Measurements from ENCODE around the gene SMAP1. TPM values are rescaled to one million over a fixed set of nuclear protein-coding genes. Genes with fewer than 3 reads are reported as not detected.

Gene SMAP1
- total RNA-seq, 4 donors from 2014 or later, result 24.1 to 35.5 (median 30.9) TPM

DNA sequence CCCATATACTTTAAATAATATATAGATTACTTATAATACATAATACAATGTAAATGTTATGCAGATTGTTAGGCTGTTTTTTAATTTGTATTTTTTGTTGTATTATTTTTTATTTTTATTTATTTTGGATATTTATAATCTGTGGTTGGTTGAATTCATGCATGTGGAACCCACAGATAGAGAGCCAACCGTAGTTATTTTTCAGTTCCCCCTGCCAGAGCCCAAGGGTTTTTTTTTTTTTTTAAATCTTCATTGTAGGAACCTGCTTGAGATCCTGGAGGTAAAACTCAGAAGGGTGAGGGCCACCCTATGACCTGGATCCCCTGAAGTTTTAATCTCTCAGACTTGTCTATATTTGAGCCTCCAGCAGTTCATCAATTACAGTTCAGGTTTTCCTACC, 156.0 kb downstream of the SMAP1 start:
- Histone ChIP-seq H3K9me3 (no peaks in the 10 kb centered on the region), H3K4me1 (no peaks in the 10 kb centered on the region), H3K27me3 (no peaks in the 10 kb centered on the region), H3K36me3 (no peaks in the 10 kb centered on the region), H3K27ac (no peak overlapping the region), H3K4me3 (no peak overlapping the region)
- TF ChIP-seq POLR2A (IDR thresholded peaks at IDR 0.05) (no peak), CTCF (IDR thresholded peaks at IDR 0.05) (no peak), EP300 (IDR thresholded peaks at IDR 0.05) (no peak), POLR2AphosphoS5 (IDR thresholded peaks at IDR 0.05) (no peak)
- no peak for ATAC-seq
- 71 to 100% methylated on average over 1 of the region's 1 CpG for WGBS, 2 donors (ENCODE audit: low coverage in 1 of 2)

- peaks cover 0 to 5% (median 0%) of the 10 kb centered on the region in 3 donors for H3K4me1 ChIP-seq
- no peak for ATAC-seq
- no peaks in the 10 kb centered on the region for H3K27me3 ChIP-seq
- 100% methylated on average over 3 of the region's 3 CpGs for WGBS, 2 donors (ENCODE audit: low coverage in 1 of 2)
- H3K4me3 ChIP-seq, result no peak overlapping the region
- TF ChIP-seq EP300 (IDR thresholded peaks at IDR 0.05) (no peak), POLR2A (IDR thresholded peaks at IDR 0.05) (no peak), CTCF (IDR thresholded peaks at IDR 0.05) (no peak), POLR2AphosphoS5 (IDR thresholded peaks at IDR 0.05) (no peak)
- H3K27ac ChIP-seq, result no peak overlapping the region
- H3K36me3 ChIP-seq, result no peaks in the 10 kb centered on the region
- no peaks in the 10 kb centered on the region for H3K9me3 ChIP-seq
Measured at GRCh38 chr6:70831427-70831826, 163.7 kb downstream of the SMAP1 start.

DNA sequence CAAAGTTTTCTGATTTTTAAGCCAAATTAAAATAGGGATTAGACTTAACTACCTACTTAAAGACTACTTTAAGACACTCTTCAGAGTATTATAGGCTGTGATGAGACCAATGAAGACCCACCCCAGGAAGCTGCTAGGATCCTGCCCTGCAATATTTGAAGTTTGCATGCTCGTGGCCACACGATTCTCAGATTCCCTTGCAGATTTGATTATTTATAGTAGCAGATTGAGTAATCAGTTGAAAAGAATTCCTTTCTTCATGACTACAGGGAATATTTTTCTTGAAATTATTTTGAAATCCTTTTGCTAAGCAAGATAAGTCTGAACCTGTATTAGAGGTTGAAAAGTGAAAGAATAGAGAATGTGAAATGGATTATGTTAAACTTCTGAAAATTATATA, 166.8 kb downstream of the SMAP1 start:
- WGBS, 2 donors (ENCODE audit: low coverage in 1 of 2), result 32 to 36% methylated on average over 2 of the region's 2 CpGs
- Histone ChIP-seq H3K4me1 (peaks cover 0 to 5% (median 0%) of the 10 kb centered on the region in 3 donors), H3K27me3 (no peaks in the 10 kb centered on the region), H3K4me3 (no peak overlapping the region), H3K36me3 (peaks cover 0 to 5% of the 10 kb centered on the region in 2 donors), H3K27ac (no peak overlapping the region), H3K9me3 (no peaks in the 10 kb centered on the region)
- TF ChIP-seq CTCF (IDR thresholded peaks at IDR 0.05) (no peak), POLR2AphosphoS5 (IDR thresholded peaks at IDR 0.05) (no peak), POLR2A (IDR thresholded peaks at IDR 0.05) (no peak), EP300 (IDR thresholded peaks at IDR 0.05) (no peak)
- ATAC-seq, result no peak

- H3K4me1 ChIP-seq, result peaks cover 0 to 5% (median 0%) of the 10 kb centered on the region in 3 donors
- no peaks in the 10 kb centered on the region for H3K27me3 ChIP-seq
- no peaks in the 10 kb centered on the region for H3K9me3 ChIP-seq
- peaks cover 0 to 5% of the 10 kb centered on the region in 2 donors for H3K36me3 ChIP-seq
- H3K4me3 ChIP-seq, result no peak overlapping the region
- no peak overlapping the region for H3K27ac ChIP-seq
- TF ChIP-seq CTCF (IDR thresholded peaks at IDR 0.05) (no peak), POLR2AphosphoS5 (IDR thresholded peaks at IDR 0.05) (no peak), EP300 (IDR thresholded peaks at IDR 0.05) (no peak), POLR2A (IDR thresholded peaks at IDR 0.05) (no peak)
- WGBS, 2 donors (ENCODE audit: low coverage in 1 of 2), result 79 to 94% methylated on average over 2 of the region's 2 CpGs
- ATAC-seq, result no peak
Measured at GRCh38 chr6:70838907-70839285, 171.2 kb downstream of the SMAP1 start.

Measured in gastroesophageal sphincter (tissue), 4 donors.